K562 (cell line): ENCODE data around the gene FGF12.

Experiments used
- UBTF ChIP-seq, 2 experiments: IDR thresholded peaks; 2 replicates each; pipeline ENCODE4 v1.6.1; 2012; ENCODE audit warnings: improper control_type of control experiment in 2 of 2, low read depth in 2 of 2, low read length in 2 of 2, borderline replicate concordance in 1 of 2
- ZEB2 ChIP-seq: fragments of 450-650 bp; IDR thresholded peaks from 2 replicates; pipeline ENCODE4 v1.6.1; 2016
- ZNF253 ChIP-seq: fragments of 250-450 bp; sonication (Bioruptor Pico); conservative IDR thresholded peaks from 2 replicates; pipeline ENCODE4 v1.6.1; 2021; ENCODE audit warnings: mild to moderate bottlenecking

- no peak for TF ChIP-seq ZEB2
- no peak for TF ChIP-seq ZNF253 (CRISPR knock-in tag)
- no peak for TF ChIP-seq UBTF (IDR thresholded peaks at IDR 0.05; ENCODE audit: borderline replicate concordance in 1 of 2, low read depth in 2 of 2, low read length in 2 of 2)
Observed at GRCh38 chr3:192747746-192748145, 20.4 kb upstream of the FGF12 start.
